ENCODE data around the gene DMD. TPM values are rescaled to one million over a fixed set of nuclear protein-coding genes. Genes with fewer than 3 reads are reported as not detected.

The DMD gene
- total RNA-seq, 1 donor from 2014 or later, result 1.7 TPM

DNA sequence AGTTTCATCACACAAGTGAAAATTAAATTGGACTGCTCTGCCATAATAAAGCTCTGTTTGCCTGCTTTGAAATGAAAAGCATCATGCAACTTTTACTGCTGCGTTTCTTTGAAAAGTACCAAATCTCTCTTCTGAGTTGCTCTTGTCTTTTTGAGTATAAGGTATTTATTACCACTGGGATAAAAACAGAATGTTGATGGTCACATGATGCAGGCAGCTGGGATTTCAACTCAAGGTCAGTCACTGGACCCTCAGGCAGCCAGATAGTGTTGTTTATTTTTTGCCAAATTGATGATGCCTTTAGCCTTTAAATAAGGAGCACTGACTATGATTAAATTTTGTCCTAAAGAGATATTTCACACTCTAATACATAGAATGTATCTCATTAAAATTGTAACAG lies 32.7 kb downstream of the DMD start:
- TF ChIP-seq, protein P1, sequence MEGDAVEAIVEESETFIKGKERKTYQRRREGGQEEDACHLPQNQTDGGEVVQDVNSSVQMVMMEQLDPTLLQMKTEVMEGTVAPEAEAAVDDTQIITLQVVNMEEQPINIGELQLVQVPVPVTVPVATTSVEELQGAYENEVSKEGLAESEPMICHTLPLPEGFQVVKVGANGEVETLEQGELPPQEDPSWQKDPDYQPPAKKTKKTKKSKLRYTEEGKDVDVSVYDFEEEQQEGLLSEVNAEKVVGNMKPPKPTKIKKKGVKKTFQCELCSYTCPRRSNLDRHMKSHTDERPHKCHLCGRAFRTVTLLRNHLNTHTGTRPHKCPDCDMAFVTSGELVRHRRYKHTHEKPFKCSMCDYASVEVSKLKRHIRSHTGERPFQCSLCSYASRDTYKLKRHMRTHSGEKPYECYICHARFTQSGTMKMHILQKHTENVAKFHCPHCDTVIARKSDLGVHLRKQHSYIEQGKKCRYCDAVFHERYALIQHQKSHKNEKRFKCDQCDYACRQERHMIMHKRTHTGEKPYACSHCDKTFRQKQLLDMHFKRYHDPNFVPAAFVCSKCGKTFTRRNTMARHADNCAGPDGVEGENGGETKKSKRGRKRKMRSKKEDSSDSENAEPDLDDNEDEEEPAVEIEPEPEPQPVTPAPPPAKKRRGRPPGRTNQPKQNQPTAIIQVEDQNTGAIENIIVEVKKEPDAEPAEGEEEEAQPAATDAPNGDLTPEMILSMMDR (IDR thresholded peaks at IDR 0.05; ENCODE audit: partially characterized antibody, unreplicated experiment), result no peak
- Mint-ChIP-seq H3K9me3 (ENCODE audit: unreplicated experiment) (peaks cover 1% of the 10 kb centered on the region), H3K27me3 (ENCODE audit: unreplicated experiment) (peaks cover 5% of the 10 kb centered on the region), H3K27ac (ENCODE audit: unreplicated experiment) (no peak overlapping the region), H3K36me3 (ENCODE audit: unreplicated experiment) (no peaks in the 10 kb centered on the region), H3K4me3 (ENCODE audit: unreplicated experiment) (no peak overlapping the region), H3K4me1 (ENCODE audit: low read depth, unreplicated experiment) (no peaks in the 10 kb centered on the region)
- no peak for DNase-seq

DNA sequence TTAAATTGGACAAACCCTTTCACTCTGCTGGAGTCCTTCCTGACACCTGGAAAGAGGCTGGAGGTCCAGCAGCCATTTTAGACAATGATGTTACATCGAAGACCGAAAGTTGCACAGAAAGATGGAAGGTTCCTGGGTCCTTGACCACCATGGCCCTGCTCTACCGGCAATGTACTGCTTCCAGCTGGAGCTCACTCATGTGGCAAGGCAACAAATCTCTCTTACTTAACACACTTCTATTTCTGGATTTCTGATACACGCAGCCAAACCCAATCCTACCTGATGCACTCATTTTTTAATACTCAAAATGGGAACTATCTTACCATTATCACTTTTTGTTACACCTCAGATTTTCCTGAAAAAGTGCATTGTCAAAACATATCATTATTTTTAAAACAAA lies 33.1 kb downstream of the DMD start:
- peaks cover 1% of the 10 kb centered on the region for H3K9me3 Mint-ChIP-seq (ENCODE audit: unreplicated experiment)
- H3K4me3 Mint-ChIP-seq (ENCODE audit: unreplicated experiment), result no peak overlapping the region
- DNase-seq, result no peak
- no peaks in the 10 kb centered on the region for H3K4me1 Mint-ChIP-seq (ENCODE audit: low read depth, unreplicated experiment)
- H3K27me3 Mint-ChIP-seq (ENCODE audit: unreplicated experiment), result peaks cover 5% of the 10 kb centered on the region
- H3K27ac Mint-ChIP-seq (ENCODE audit: unreplicated experiment), result no peak overlapping the region
- TF ChIP-seq, protein P1 (IDR thresholded peaks at IDR 0.05; ENCODE audit: partially characterized antibody, unreplicated experiment), result no peak
- no peaks in the 10 kb centered on the region for H3K36me3 Mint-ChIP-seq (ENCODE audit: unreplicated experiment)

GRCh38 chrX:33175201-33175600 lies 36.1 kb downstream of the DMD start:
- Mint-ChIP-seq H3K9me3 (ENCODE audit: unreplicated experiment) (peaks cover 1% of the 10 kb centered on the region), H3K27ac (ENCODE audit: unreplicated experiment) (no peak overlapping the region), H3K4me3 (ENCODE audit: unreplicated experiment) (no peak overlapping the region), H3K27me3 (ENCODE audit: unreplicated experiment) (peaks cover 5% of the 10 kb centered on the region), H3K4me1 (ENCODE audit: low read depth, unreplicated experiment) (no peaks in the 10 kb centered on the region), H3K36me3 (ENCODE audit: unreplicated experiment) (no peaks in the 10 kb centered on the region)
- no peak for DNase-seq
- TF ChIP-seq, protein P1 (IDR thresholded peaks at IDR 0.05; ENCODE audit: partially characterized antibody, unreplicated experiment), result no peak

- Mint-ChIP-seq H3K27me3 (ENCODE audit: unreplicated experiment) (peaks cover 2% of the 10 kb centered on the region), H3K4me1 (ENCODE audit: low read depth, unreplicated experiment) (no peaks in the 10 kb centered on the region), H3K9me3 (ENCODE audit: unreplicated experiment) (peaks cover 1% of the 10 kb centered on the region), H3K4me3 (ENCODE audit: unreplicated experiment) (no peak overlapping the region), H3K36me3 (ENCODE audit: unreplicated experiment) (no peaks in the 10 kb centered on the region), H3K27ac (ENCODE audit: unreplicated experiment) (no peak overlapping the region)
- DNase-seq, result no peak
- TF ChIP-seq, protein P1 (IDR thresholded peaks at IDR 0.05; ENCODE audit: partially characterized antibody, unreplicated experiment), result no peak
These were observed 40.3 kb downstream of the DMD start for GRCh38 chrX:33171041-33171440.

GRCh38 chrX:33161829-33162228 lies 49.5 kb downstream of the DMD start:
- TF ChIP-seq, protein P1 (IDR thresholded peaks at IDR 0.05; ENCODE audit: partially characterized antibody, unreplicated experiment), result no peak
- no peaks in the 10 kb centered on the region for H3K27me3 Mint-ChIP-seq (ENCODE audit: unreplicated experiment)
- H3K4me3 Mint-ChIP-seq (ENCODE audit: unreplicated experiment), result no peak overlapping the region
- DNase-seq, result no peak
- peaks cover 2% of the 10 kb centered on the region for H3K4me1 Mint-ChIP-seq (ENCODE audit: low read depth, unreplicated experiment)
- H3K27ac Mint-ChIP-seq (ENCODE audit: unreplicated experiment), result no peak overlapping the region
- H3K9me3 Mint-ChIP-seq (ENCODE audit: unreplicated experiment), result no peaks in the 10 kb centered on the region
- no peaks in the 10 kb centered on the region for H3K36me3 Mint-ChIP-seq (ENCODE audit: unreplicated experiment)
